Naive thymus-derived CD8-positive, alpha-beta T cell (primary cell): ENCODE results near the gene ING5. TPM values are rescaled to one million over a fixed set of nuclear protein-coding genes. Genes with fewer than 3 reads are reported as not detected.

Experiments
- polyA plus RNA-seq, 3 donors: library from polyadenylated mRNA; unstranded; fragments of 300-500 nt; fragmentation: Illumina TruSeq; gene quantifications; one replicate each; pipeline ENCODE4 v1.2.3, GENCODE V29; 2021
- total RNA-seq, 8 experiments: library from RNA in 2 of 8; stranded (reverse) in 2 of 8; gene quantifications; one replicate each; pipeline ENCODE4 v1.2.3 and lab custom pipeline; 2021 to 2026

Gene ING5
- total and polyA plus RNA-seq, 5 experiments from 2014 or later, result 16.4 to 80.8 (median 23.5) TPM

Other genes starting within 250 kb of the ING5 start
- gene STK25, start 193.5 kb upstream of the ING5 start, total RNA-seq, result 100 to 1,000 TPM; 148 to 150 TPM
- gene STK25, start 193.5 kb upstream of the ING5 start, polyA plus RNA-seq, result 10 to 100 TPM; 69.9 to 81.1 (median 70.1) TPM
- not detected for gene BOK, start 143.3 kb upstream of the ING5 start, total RNA-seq
- under 1 TPM in 1 of 3 donors, not detected in 2; 0.53 TPM for gene BOK, start 143.3 kb upstream of the ING5 start, polyA plus RNA-seq
- 10 to 100 TPM; 28.4 to 31.8 TPM for gene THAP4, start 64.9 kb upstream of the ING5 start, total RNA-seq
- gene THAP4, start 64.9 kb upstream of the ING5 start, polyA plus RNA-seq, result 10 to 100 TPM; 29.6 to 58.4 (median 38.9) TPM
- gene ATG4B, start 64.3 kb upstream of the ING5 start, total RNA-seq, result 100 to 1,000 TPM; 103 to 104 TPM
- 10 to 100 TPM; 45.8 to 60.1 (median 46.5) TPM for gene ATG4B, start 64.3 kb upstream of the ING5 start, polyA plus RNA-seq
- gene DTYMK, start 15.2 kb upstream of the ING5 start, total RNA-seq, result 10 to 100 TPM; 19.8 to 21.2 TPM
- gene DTYMK, start 15.2 kb upstream of the ING5 start, polyA plus RNA-seq, result 10 to 100 TPM; 36.3 to 40.7 (median 38.6) TPM
- gene D2HGDH, start 32.6 kb downstream of the ING5 start, total RNA-seq, result 10 to 100 TPM; 47.6 to 51.6 TPM
- 1 to 10 TPM; 1.5 to 6.8 (median 2.7) TPM for gene D2HGDH, start 32.6 kb downstream of the ING5 start, polyA plus RNA-seq
- not detected for gene GAL3ST2, start 74.8 kb downstream of the ING5 start, total RNA-seq
- not detected for gene GAL3ST2, start 74.8 kb downstream of the ING5 start, polyA plus RNA-seq
- not detected for gene NEU4, start 107.2 kb downstream of the ING5 start, total RNA-seq
- gene NEU4, start 107.2 kb downstream of the ING5 start, polyA plus RNA-seq, result not detected
- under 1 TPM; 0.23 to 0.47 TPM for gene PDCD1, start 156.9 kb downstream of the ING5 start, total RNA-seq
- gene PDCD1, start 156.9 kb downstream of the ING5 start, polyA plus RNA-seq, result 1 to 10 TPM in 1 of 3 donors, under 1 TPM in 2; 0.15 to 6.0 (median 0.60) TPM
- not detected for gene RTP5, start 167.7 kb downstream of the ING5 start, total RNA-seq
- not detected for gene RTP5, start 167.7 kb downstream of the ING5 start, polyA plus RNA-seq